ENCODE measurements around the gene KRT15.

DNA sequence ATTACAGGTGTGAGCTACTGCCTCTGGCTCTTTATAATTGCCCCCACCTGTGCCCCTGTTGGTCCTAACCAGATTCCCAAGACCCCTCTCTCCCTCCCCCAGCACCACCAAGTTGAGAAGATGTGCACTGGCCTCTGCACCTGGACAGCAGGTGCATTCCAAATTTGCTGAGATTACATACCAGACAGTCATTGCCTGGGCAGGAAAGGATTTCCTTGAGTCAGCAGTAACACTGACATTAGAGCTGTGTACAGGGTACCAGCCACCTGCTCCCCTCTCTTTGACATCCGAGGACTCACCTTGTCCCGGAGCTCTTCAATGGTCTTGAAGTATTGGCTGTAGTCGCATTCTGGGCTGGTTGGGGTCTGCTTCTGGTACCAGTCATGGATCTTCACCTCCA, 659 bp downstream of the KRT15 start:
- TF ChIP-seq, protein P1, sequence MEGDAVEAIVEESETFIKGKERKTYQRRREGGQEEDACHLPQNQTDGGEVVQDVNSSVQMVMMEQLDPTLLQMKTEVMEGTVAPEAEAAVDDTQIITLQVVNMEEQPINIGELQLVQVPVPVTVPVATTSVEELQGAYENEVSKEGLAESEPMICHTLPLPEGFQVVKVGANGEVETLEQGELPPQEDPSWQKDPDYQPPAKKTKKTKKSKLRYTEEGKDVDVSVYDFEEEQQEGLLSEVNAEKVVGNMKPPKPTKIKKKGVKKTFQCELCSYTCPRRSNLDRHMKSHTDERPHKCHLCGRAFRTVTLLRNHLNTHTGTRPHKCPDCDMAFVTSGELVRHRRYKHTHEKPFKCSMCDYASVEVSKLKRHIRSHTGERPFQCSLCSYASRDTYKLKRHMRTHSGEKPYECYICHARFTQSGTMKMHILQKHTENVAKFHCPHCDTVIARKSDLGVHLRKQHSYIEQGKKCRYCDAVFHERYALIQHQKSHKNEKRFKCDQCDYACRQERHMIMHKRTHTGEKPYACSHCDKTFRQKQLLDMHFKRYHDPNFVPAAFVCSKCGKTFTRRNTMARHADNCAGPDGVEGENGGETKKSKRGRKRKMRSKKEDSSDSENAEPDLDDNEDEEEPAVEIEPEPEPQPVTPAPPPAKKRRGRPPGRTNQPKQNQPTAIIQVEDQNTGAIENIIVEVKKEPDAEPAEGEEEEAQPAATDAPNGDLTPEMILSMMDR (IDR thresholded peaks at IDR 0.05) = no peak
- TF ChIP-seq POLR2A (IDR thresholded peaks at IDR 0.05) (no peak), EP300 (IDR thresholded peaks at IDR 0.05) (no peak)

Data from tibial nerve (tissue), 4 donors.